ENCODE results near the gene PRSS27. TPM values are rescaled to one million over a fixed set of nuclear protein-coding genes. Genes with fewer than 3 reads are reported as not detected.

The PRSS27 gene
- total and polyA plus RNA-seq, 2 donors = 0.85 to 2.5 TPM

DNA sequence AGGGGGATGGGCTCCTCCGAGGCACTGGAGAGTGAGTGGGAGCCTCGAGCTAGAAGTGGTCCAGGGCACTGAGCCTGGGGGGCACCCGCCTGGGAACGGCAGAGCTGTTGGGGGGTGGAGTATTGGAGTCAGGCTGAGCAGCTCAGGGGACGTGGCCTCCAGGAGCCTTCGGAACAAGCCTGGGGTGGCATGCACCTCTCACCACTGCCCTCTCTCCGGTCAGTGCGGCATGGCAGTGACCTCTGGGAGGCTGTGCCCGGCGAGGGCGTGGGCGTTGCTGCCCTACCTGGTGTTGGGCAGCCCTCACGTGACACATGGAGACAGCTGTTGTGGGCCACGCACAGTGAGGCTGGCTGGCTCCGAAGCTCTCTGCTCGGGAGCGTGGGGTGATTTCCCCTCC, 13.9 kb downstream of the PRSS27 start:
- no peak for DNase-seq (ENCODE audit: extremely low spot score)
- 92% methylated on average over 17 of the region's 17 CpGs for WGBS
- Histone ChIP-seq H3K4me3 (ENCODE audit: low read depth, low read length) (no peak overlapping the region), H3K27ac (ENCODE audit: low read depth) (no peak overlapping the region), H3K4me1 (ENCODE audit: insufficient read depth) (no peaks in the 10 kb centered on the region), H3K36me3 (ENCODE audit: insufficient read depth) (peaks cover 6% of the 10 kb centered on the region)

DNA sequence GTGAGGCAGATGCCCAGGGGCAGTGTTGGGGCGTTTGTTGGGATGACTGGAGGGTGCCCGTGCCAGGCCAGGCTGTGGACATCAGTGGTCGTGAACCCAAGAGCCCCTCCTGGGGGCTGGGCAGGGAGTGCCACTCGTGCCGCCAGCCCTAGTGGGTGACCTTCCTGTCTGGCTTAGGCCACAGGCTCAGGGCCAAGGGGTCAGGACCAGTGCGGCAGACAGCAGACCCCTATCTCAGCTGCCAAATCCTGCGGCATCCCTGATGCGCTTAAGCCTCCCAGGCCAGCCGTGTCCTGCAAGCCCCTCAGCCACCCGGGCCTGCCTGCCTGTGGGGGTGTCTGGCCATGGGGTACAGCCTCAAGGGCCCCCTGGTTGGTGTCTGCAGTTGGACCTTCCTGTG, 14.7 kb downstream of the PRSS27 start:
- no peak for DNase-seq (ENCODE audit: extremely low spot score)
- H3K4me1 ChIP-seq (ENCODE audit: insufficient read depth) = no peaks in the 10 kb centered on the region
- WGBS = 90% methylated on average over 10 of the region's 10 CpGs
- peaks cover 7% of the 10 kb centered on the region for H3K36me3 ChIP-seq (ENCODE audit: insufficient read depth)
- no peak overlapping the region for H3K4me3 ChIP-seq (ENCODE audit: low read depth, low read length)
- no peak overlapping the region for H3K27ac ChIP-seq (ENCODE audit: low read depth)

- H3K4me3 ChIP-seq (ENCODE audit: low read depth, low read length) = no peak overlapping the region
- H3K27ac ChIP-seq (ENCODE audit: low read depth) = no peak overlapping the region
- WGBS = 92% methylated on average over 14 of the region's 14 CpGs
- peaks cover 9% of the 10 kb centered on the region for H3K36me3 ChIP-seq (ENCODE audit: insufficient read depth)
- H3K4me1 ChIP-seq (ENCODE audit: insufficient read depth) = no peaks in the 10 kb centered on the region
- DNase-seq (ENCODE audit: extremely low spot score) = no peak
These were observed 15.1 kb downstream of the PRSS27 start for GRCh38 chr16:2704983-2705275.

DNA sequence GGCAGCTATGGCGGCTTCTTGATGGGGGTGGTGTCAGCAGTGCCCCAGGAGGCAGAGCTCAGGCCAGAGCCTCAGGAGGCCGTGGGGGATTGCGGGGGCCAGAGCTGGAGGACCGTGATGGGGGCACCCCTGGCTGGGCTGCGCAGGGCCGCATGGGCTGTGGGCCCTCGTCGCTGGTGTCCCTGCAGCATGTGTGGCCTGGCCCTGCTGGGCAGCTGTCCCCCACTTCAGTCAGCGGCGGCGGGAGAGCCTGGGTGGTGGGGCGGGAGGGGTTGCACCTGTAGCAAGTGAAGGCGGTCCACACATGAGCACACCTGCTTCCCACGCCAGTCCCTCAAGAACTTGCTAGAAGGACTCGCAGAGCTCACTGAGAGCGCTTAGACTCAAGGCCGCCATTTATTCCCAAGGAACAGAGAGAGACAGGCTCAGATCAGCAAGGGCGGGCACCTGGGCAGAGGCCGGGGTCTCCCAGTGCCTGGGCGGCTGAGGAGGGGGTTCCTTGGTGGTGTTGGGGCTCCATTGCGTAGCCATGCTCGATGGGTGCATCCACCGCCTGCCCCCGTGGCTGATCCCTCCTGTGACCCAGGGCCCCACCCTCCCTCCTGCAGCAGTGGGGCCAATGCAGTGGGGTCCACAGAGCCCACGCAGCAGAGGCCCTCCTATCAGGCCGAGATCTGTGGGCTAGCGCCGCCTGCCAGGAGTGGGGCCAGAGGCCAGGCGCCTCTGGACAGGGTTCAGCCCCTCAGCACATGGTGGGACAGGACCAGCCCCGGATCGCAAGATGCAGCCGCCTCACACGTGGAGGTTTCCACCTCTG, 15.7 kb downstream of the PRSS27 start:
- Histone ChIP-seq H3K4me3 (ENCODE audit: low read depth, low read length) (no peak overlapping the region), H3K27ac (ENCODE audit: low read depth) (no peak overlapping the region), H3K4me1 (ENCODE audit: insufficient read depth) (no peaks in the 10 kb centered on the region), H3K36me3 (ENCODE audit: insufficient read depth) (peaks cover 11% of the 10 kb centered on the region)
- 94% methylated on average over 33 of the region's 33 CpGs for WGBS
- no peak for DNase-seq (ENCODE audit: extremely low spot score)

GRCh38 chr16:2702871-2703745, 16.9 kb downstream of the PRSS27 start:
- peaks cover 12% of the 10 kb centered on the region for H3K36me3 ChIP-seq (ENCODE audit: insufficient read depth)

DNA sequence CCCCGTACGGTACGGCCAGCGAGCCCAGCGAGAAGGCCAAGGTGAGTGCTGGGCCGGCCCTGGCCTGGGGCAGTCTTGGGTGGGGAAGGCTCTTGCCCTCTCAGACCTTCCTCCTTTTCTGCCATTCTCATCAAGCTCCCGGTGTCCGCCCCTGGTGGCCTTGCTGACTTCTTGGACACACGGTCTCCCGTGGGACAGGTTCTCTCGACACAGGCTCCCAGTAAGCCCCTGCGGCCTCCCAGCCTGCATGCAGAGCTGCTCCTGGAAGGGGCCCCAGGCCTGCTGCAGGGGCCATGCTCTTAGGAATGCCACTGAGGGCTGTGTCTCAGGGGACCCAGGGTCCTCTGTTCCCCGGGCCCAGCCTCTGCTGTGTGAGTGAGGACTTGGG, 17.6 kb downstream of the PRSS27 start:
- Histone ChIP-seq H3K27ac (ENCODE audit: low read depth) (no peak overlapping the region), H3K4me3 (ENCODE audit: low read depth, low read length) (no peak overlapping the region), H3K36me3 (ENCODE audit: insufficient read depth) (peaks cover 13% of the 10 kb centered on the region), H3K4me1 (ENCODE audit: insufficient read depth) (no peaks in the 10 kb centered on the region)
- DNase-seq (ENCODE audit: extremely low spot score) = no peak
- 94% methylated on average over 13 of the region's 13 CpGs for WGBS

More at GRCh38 chr16:2702871-2703745, 16.9 kb downstream of the PRSS27 start:
- 90% methylated on average over 28 of the region's 28 CpGs for WGBS
- Histone ChIP-seq H3K27ac (ENCODE audit: low read depth) (no peak overlapping the region), H3K4me3 (ENCODE audit: low read depth, low read length) (no peak overlapping the region), H3K4me1 (ENCODE audit: insufficient read depth) (no peaks in the 10 kb centered on the region)
- DNase-seq (ENCODE audit: extremely low spot score) = no peak

GRCh38 chr16:2701713-2702437, 18.1 kb downstream of the PRSS27 start:
- H3K36me3 ChIP-seq (ENCODE audit: insufficient read depth) = peaks cover 13% of the 10 kb centered on the region
- no peak overlapping the region for H3K4me3 ChIP-seq (ENCODE audit: low read depth, low read length)
- H3K27ac ChIP-seq (ENCODE audit: low read depth) = no peak overlapping the region
- DNase-seq (ENCODE audit: extremely low spot score) = no peak
- 93% methylated on average over 29 of the region's 29 CpGs for WGBS
- no peaks in the 10 kb centered on the region for H3K4me1 ChIP-seq (ENCODE audit: insufficient read depth)

GRCh38 chr16:2701272-2701671, 18.8 kb downstream of the PRSS27 start:
- peaks cover 13% of the 10 kb centered on the region for H3K36me3 ChIP-seq (ENCODE audit: insufficient read depth)
- no peaks in the 10 kb centered on the region for H3K4me1 ChIP-seq (ENCODE audit: insufficient read depth)
- H3K4me3 ChIP-seq (ENCODE audit: low read depth, low read length) = no peak overlapping the region
- 92% methylated on average over 15 of the region's 15 CpGs for WGBS
- no peak for DNase-seq (ENCODE audit: extremely low spot score)
- H3K27ac ChIP-seq (ENCODE audit: low read depth) = no peak overlapping the region

DNA sequence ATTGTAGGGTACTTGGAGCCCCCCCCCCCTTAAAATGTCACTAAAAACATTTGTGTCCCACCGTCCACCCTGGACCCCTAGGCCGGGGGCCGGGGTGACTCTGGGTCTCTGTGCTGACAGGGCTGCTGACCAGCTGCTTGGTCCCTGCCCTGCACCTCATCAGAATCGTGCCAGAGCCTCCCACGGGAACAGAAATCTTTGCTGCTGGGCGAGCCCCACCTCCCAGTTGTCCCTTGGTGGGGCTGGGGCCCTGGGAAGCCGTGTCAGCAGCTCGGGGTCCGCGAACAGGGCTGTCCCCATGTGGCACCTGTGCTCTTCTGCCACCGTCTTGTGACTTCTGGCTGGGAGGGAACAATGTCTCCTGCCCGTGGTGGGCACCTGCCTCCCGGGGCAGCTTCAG, 19.2 kb downstream of the PRSS27 start:
- Histone ChIP-seq H3K36me3 (ENCODE audit: insufficient read depth) (peaks cover 13% of the 10 kb centered on the region), H3K4me3 (ENCODE audit: low read depth, low read length) (no peak overlapping the region), H3K4me1 (ENCODE audit: insufficient read depth) (no peaks in the 10 kb centered on the region), H3K27ac (ENCODE audit: low read depth) (no peak overlapping the region)
- 88% methylated on average over 13 of the region's 13 CpGs for WGBS
- DNase-seq (ENCODE audit: extremely low spot score) = no peak

- Histone ChIP-seq H3K4me3 (ENCODE audit: low read depth, low read length) (no peak overlapping the region), H3K27ac (ENCODE audit: low read depth) (no peak overlapping the region), H3K4me1 (ENCODE audit: insufficient read depth) (no peaks in the 10 kb centered on the region), H3K36me3 (ENCODE audit: insufficient read depth) (peaks cover 13% of the 10 kb centered on the region)
- no peak for DNase-seq (ENCODE audit: extremely low spot score)
- whole genome bisulfite sequencing = 90% methylated on average over 28 of the region's 28 CpGs
These were observed 20.0 kb downstream of the PRSS27 start for GRCh38 chr16:2699791-2700600.

DNA sequence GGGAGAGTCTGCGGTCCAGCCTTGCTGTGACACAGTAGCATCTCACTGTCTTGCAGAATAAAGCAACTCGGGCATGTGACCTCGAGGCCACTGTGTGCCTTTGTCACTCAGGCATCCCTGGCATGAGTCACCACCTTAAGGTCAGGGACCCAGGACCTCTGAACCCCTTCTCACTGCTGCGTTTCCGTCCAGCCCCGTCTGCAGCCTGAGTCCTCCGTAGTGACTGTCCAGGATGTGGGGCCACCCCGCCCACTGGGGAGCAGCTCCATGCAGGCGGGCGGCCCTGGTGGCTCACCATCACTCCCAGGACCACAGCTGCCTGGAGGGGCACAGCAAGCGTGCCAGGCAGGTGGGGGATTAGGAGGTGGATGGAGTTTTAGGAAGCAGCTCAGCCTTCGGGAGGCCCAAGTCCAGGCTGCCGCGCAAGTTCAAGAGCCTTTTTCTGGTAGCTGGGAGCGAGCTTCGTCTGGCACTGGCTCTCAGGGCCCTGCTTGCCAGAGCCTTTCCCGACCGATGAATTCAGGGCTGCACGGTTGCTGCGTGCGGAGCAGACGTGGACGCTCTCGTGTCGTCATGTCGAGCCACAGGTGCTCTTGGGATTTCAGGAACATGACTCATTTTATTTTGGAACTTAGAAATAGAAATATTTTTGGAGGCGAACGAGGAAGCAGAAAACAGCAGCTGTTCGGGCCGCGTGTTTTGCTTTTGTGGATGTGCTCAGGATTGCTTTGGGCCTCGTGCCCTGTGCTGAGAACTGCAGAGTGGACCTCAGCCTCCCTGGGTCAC, 20.9 kb downstream of the PRSS27 start:
- no peak for DNase-seq (ENCODE audit: extremely low spot score)
- H3K4me1 ChIP-seq (ENCODE audit: insufficient read depth) = no peaks in the 10 kb centered on the region
- WGBS = 89% methylated on average over 32 of the region's 32 CpGs
- H3K4me3 ChIP-seq (ENCODE audit: low read depth, low read length) = no peak overlapping the region
- no peak overlapping the region for H3K27ac ChIP-seq (ENCODE audit: low read depth)
- H3K36me3 ChIP-seq (ENCODE audit: insufficient read depth) = peaks cover 12% of the 10 kb centered on the region

- no peak for DNase-seq (ENCODE audit: extremely low spot score)
- peaks cover 12% of the 10 kb centered on the region for H3K36me3 ChIP-seq (ENCODE audit: insufficient read depth)
- no peaks in the 10 kb centered on the region for H3K4me1 ChIP-seq (ENCODE audit: insufficient read depth)
- no peak overlapping the region for H3K4me3 ChIP-seq (ENCODE audit: low read depth, low read length)
- WGBS = 93% methylated on average over 28 of the region's 28 CpGs
- no peak overlapping the region for H3K27ac ChIP-seq (ENCODE audit: low read depth)
These were observed 21.7 kb downstream of the PRSS27 start for GRCh38 chr16:2698103-2698870.

Measured in urinary bladder (tissue), 4 donors.